HG02623 (cell line): ENCODE data around the gene KCNE3.
"Not testable (repeated sequence)": the region's sequence is repeated elsewhere in the genome, so short reads cannot be mapped to it uniquely, and the experiment has no call there.

Experiments
- ATAC-seq: cut with Tn5 transposase; IDR thresholded peaks from one replicate; pipeline ENCODE4 v1.9.1; 2021; ENCODE audit warnings: moderate library complexity; ENCODE audit not compliant: unreplicated experiment

Gene KCNE3

GRCh38 chr11:74444173-74444826 is 23.0 kb downstream of the KCNE3 start:
- no peak for ATAC-seq

- ATAC-seq = no peak
Measured at GRCh38 chr11:74443071-74443864, 24.1 kb downstream of the KCNE3 start.

GRCh38 chr11:74442636-74443035 is 24.7 kb downstream of the KCNE3 start:
- no peak for ATAC-seq

GRCh38 chr11:74438681-74439080 is 28.7 kb downstream of the KCNE3 start:
- ATAC-seq = no peak

- no peak for ATAC-seq
Measured at GRCh38 chr11:74437441-74438042, 29.8 kb downstream of the KCNE3 start.

GRCh38 chr11:74434528-74434927 is 32.8 kb downstream of the KCNE3 start:
- no peak for ATAC-seq

- ATAC-seq = no peak
Measured at GRCh38 chr11:74429205-74429604, 38.1 kb downstream of the KCNE3 start.

GRCh38 chr11:74427384-74427886 is 39.9 kb downstream of the KCNE3 start:
- ATAC-seq = no peak

- ATAC-seq = no peak
Measured at GRCh38 chr11:74425100-74425499, 42.2 kb downstream of the KCNE3 start.

- ATAC-seq = no peak
Measured at GRCh38 chr11:74418509-74418895, 48.8 kb downstream of the KCNE3 start.

- no peak for ATAC-seq
Measured at GRCh38 chr11:74417860-74418508, 49.4 kb downstream of the KCNE3 start.

GRCh38 chr11:74417379-74417804 is 50.0 kb downstream of the KCNE3 start:
- ATAC-seq = no peak

- ATAC-seq = not testable (repeated sequence)
Measured at GRCh38 chr11:74416974-74417373, 50.4 kb downstream of the KCNE3 start.

GRCh38 chr11:74412733-74413359 is 54.5 kb downstream of the KCNE3 start:
- no peak for ATAC-seq

- no peak for ATAC-seq
Measured at GRCh38 chr11:74412321-74412720, 55.0 kb downstream of the KCNE3 start.

GRCh38 chr11:74409633-74410032 is 57.7 kb downstream of the KCNE3 start:
- no peak for ATAC-seq
